ENCODE results near the gene MPP1.

Gene MPP1

DNA sequence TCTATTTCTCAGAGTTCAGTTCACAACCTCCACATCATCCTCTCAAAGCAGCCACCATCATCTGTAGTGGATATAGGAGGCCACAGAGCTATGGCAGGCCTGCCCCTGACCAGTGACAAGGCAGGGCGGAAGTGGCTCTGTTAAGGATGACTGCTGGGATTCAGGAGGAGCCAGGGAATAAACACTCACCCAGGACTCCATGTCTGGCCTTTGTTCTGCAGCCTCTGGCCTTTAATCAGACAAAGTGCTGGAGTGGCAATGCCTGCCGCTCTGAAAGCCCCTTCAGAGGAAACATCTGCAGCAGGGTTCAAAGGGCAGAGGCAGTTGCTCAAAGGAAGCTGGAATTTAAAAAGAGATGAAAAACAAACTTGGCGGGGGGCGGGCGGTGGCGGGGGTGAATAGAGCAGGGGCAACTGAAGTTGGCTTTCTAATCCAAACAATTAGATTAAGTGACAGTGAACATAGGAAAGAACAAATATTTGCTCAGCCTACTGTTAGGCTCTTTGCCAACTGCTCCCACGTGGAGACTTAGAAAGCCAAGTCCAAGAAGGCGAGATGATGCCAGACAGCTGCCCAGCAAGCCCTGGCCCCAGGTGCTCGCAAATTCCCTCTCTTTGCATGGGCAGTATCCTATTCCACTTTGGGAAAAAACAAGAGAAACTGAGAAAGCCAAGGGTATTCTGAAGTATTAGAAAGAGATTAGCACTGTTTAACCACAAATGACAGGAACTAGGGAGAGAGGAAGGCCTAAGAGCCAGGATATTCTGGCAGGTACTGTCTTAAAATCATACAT is 5.5 kb downstream of the MPP1 start:
- no peak overlapping the region for H3K27ac ChIP-seq (ENCODE audit: insufficient read depth, low read length, poor library complexity, severe bottlenecking)

DNA sequence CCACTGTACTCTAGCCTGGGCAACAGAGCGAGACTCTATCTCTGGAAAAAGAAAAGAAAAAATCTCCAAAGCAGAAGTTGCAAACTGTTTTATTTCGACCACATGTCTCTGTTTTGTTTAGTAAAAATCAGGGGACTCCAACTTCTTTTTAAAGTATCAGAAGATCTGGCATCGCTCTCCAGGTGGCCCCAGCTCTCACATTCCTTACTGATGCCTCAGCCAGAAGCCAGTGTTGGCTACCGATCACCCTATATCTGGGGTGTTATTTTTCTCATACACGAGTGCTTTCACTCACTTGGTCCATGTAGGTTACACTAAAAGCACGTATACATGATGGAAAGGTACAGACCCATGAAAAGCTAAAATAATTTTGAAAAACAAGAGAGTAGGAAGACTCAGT is 8.3 kb downstream of the MPP1 start:
- Histone ChIP-seq H3K27me3 (replicated peaks; ENCODE audit: control insufficient read depth, insufficient read depth, low read length, poor library complexity, severe bottlenecking) (no peaks in the 10 kb centered on the region), H3K4me1 (ENCODE audit: control insufficient read depth, insufficient read depth, low read length, poor library complexity, severe bottlenecking) (peaks cover 4% of the 10 kb centered on the region), H3K36me3 (ENCODE audit: control insufficient read depth, insufficient read depth, low read length) (no peaks in the 10 kb centered on the region), H3K27ac (ENCODE audit: insufficient read depth, low read length, poor library complexity, severe bottlenecking) (no peak overlapping the region), H3K4me3 (ENCODE audit: insufficient read depth, low read depth, low read length, poor library complexity, severe bottlenecking) (no peak overlapping the region), H3K9me3 (ENCODE audit: control insufficient read depth, low read length) (no peaks in the 10 kb centered on the region)
- no peak for DNase-seq

More for the DNA sequence above, 5.5 kb downstream of the MPP1 start:
- no peak for DNase-seq
- Histone ChIP-seq H3K36me3 (ENCODE audit: control insufficient read depth, insufficient read depth, low read length) (no peaks in the 10 kb centered on the region), H3K4me1 (ENCODE audit: control insufficient read depth, insufficient read depth, low read length, poor library complexity, severe bottlenecking) (peaks cover 4% of the 10 kb centered on the region), H3K27me3 (replicated peaks; ENCODE audit: control insufficient read depth, insufficient read depth, low read length, poor library complexity, severe bottlenecking) (no peaks in the 10 kb centered on the region), H3K9me3 (ENCODE audit: control insufficient read depth, low read length) (no peaks in the 10 kb centered on the region), H3K4me3 (ENCODE audit: insufficient read depth, low read depth, low read length, poor library complexity, severe bottlenecking) (no peak overlapping the region)

DNA sequence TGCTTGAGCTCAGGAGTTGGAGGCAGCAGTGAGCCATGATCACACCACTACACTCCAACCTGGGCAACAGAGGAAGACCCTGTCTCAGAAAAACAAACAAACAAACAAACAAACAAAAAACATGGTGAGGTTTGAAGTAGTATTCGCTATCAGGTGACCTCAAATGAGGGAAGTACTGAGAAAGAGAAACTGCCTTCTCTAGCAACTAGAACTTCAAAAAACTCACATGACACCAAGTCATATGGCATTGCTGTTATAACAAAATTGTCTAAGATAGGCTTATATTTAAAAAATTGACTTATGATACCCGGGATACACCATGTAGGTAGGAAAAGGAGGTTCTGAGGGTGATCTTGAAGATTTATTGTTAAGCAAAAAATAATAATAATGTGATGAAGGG is 10.3 kb downstream of the MPP1 start:
- H3K27me3 ChIP-seq (replicated peaks; ENCODE audit: control insufficient read depth, insufficient read depth, low read length, poor library complexity, severe bottlenecking) = no peaks in the 10 kb centered on the region
- no peak overlapping the region for H3K27ac ChIP-seq (ENCODE audit: insufficient read depth, low read length, poor library complexity, severe bottlenecking)
- H3K4me3 ChIP-seq (ENCODE audit: insufficient read depth, low read depth, low read length, poor library complexity, severe bottlenecking) = no peak overlapping the region
- H3K4me1 ChIP-seq (ENCODE audit: control insufficient read depth, insufficient read depth, low read length, poor library complexity, severe bottlenecking) = peaks cover 2% of the 10 kb centered on the region
- no peak for DNase-seq
- H3K9me3 ChIP-seq (ENCODE audit: control insufficient read depth, low read length) = no peaks in the 10 kb centered on the region
- no peaks in the 10 kb centered on the region for H3K36me3 ChIP-seq (ENCODE audit: control insufficient read depth, insufficient read depth, low read length)

DNA sequence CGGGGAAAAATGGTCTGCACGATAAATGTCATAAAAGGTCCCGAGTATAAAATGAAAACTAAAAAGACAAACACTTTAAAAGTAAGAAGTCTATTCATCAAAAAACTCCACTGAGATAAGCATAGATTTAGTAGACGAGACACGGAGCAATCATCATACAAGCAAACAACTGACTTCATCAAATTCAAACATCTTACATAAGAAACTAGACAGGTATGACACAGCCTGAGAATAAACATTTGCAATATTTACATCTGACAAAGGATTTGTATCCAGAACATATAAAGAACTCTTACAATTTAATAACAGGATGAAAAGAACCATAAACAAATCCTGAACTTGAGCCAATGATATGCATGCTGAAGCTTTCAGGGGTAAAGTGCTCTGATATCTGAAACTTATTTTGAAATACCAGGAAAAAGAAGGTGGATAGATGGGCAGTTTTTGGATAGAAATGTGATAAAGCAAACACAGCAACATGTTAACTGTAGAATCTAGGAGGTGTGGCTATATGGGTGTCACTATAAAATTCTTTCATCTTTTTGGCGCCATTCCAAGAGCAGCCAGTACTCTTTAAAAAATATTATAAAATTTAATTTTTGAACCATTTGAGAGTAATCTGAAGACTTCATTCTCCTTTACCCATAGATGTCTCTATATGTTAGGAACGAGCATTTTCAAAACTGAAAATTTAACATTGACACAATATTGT is 12.0 kb downstream of the MPP1 start:
- no peaks in the 10 kb centered on the region for H3K36me3 ChIP-seq (ENCODE audit: control insufficient read depth, insufficient read depth, low read length)
- H3K4me1 ChIP-seq (ENCODE audit: control insufficient read depth, insufficient read depth, low read length, poor library complexity, severe bottlenecking) = no peaks in the 10 kb centered on the region
- H3K4me3 ChIP-seq (ENCODE audit: insufficient read depth, low read depth, low read length, poor library complexity, severe bottlenecking) = no peak overlapping the region
- no peak overlapping the region for H3K27ac ChIP-seq (ENCODE audit: insufficient read depth, low read length, poor library complexity, severe bottlenecking)
- no peaks in the 10 kb centered on the region for H3K27me3 ChIP-seq (replicated peaks; ENCODE audit: control insufficient read depth, insufficient read depth, low read length, poor library complexity, severe bottlenecking)
- H3K9me3 ChIP-seq (ENCODE audit: control insufficient read depth, low read length) = no peaks in the 10 kb centered on the region
- DNase-seq = no peak

DNA sequence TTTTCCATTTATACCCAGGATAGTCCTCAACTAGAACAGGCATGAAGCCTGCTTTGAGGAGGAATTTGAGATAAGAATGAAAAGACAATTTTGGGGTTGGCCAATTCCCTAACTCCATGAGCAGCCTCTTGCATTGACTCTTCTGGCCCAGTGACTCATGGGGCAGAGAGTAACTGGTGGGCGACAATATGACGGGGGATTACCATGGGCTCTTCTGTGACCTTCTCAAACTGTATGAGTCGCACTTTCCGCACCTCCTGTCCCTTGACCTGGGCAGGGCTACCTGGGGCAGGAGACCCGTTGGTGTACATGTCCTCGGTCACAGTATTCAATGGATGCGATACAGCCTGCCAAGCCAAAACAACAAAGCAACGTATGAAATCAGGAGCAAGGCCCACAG is 13.3 kb downstream of the MPP1 start:
- H3K4me1 ChIP-seq (ENCODE audit: control insufficient read depth, insufficient read depth, low read length, poor library complexity, severe bottlenecking) = no peaks in the 10 kb centered on the region
- no peaks in the 10 kb centered on the region for H3K27me3 ChIP-seq (replicated peaks; ENCODE audit: control insufficient read depth, insufficient read depth, low read length, poor library complexity, severe bottlenecking)
- no peak overlapping the region for H3K4me3 ChIP-seq (ENCODE audit: insufficient read depth, low read depth, low read length, poor library complexity, severe bottlenecking)
- no peaks in the 10 kb centered on the region for H3K9me3 ChIP-seq (ENCODE audit: control insufficient read depth, low read length)
- H3K27ac ChIP-seq (ENCODE audit: insufficient read depth, low read length, poor library complexity, severe bottlenecking) = no peak overlapping the region
- no peak for DNase-seq
- no peaks in the 10 kb centered on the region for H3K36me3 ChIP-seq (ENCODE audit: control insufficient read depth, insufficient read depth, low read length)

DNA sequence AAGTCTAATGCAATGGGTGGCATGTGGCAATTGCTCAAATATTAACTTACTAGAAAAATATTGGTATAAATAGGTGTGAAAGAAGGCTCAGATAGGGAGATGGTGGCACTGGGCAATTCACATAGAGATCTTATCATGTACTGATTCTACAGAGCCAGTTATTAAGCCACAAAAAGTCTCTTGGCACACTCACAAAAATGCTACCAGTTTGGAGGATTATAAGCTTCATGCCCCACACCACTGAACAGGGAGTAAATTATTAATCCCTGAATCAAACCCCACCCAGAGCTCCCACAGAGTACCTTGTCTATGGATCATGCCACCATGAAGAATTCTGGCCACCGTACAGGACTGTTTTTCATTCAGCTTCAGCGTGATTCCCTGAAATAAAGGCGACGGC is 13.8 kb downstream of the MPP1 start:
- H3K4me3 ChIP-seq (ENCODE audit: insufficient read depth, low read depth, low read length, poor library complexity, severe bottlenecking) = no peak overlapping the region
- H3K27me3 ChIP-seq (replicated peaks; ENCODE audit: control insufficient read depth, insufficient read depth, low read length, poor library complexity, severe bottlenecking) = no peaks in the 10 kb centered on the region
- H3K4me1 ChIP-seq (ENCODE audit: control insufficient read depth, insufficient read depth, low read length, poor library complexity, severe bottlenecking) = no peaks in the 10 kb centered on the region
- H3K36me3 ChIP-seq (ENCODE audit: control insufficient read depth, insufficient read depth, low read length) = no peaks in the 10 kb centered on the region
- no peak overlapping the region for H3K27ac ChIP-seq (ENCODE audit: insufficient read depth, low read length, poor library complexity, severe bottlenecking)
- no peak for DNase-seq
- H3K9me3 ChIP-seq (ENCODE audit: control insufficient read depth, low read length) = no peaks in the 10 kb centered on the region

DNA sequence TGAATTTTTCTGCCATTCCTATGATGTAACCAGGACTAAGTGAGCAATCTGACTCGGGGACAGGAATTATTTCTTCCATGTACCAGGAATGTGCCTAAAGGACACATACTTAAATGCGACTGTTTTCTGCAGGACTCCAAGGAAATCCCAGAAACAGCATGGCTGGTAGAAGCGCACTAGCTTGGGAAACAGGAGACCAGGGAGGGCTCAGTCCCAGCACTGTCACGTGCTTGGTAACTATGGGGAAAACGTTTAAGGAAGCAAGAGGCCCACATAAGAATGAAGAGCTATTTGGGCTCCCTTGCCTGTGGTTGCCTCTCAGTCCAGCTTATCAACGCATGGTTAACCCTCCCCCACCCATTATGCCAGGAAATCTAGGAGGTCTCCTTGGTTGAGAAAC is 19.6 kb downstream of the MPP1 start:
- H3K27ac ChIP-seq (ENCODE audit: insufficient read depth, low read length, poor library complexity, severe bottlenecking) = no peak overlapping the region
- no peaks in the 10 kb centered on the region for H3K9me3 ChIP-seq (ENCODE audit: control insufficient read depth, low read length)
- H3K27me3 ChIP-seq (replicated peaks; ENCODE audit: control insufficient read depth, insufficient read depth, low read length, poor library complexity, severe bottlenecking) = no peaks in the 10 kb centered on the region
- H3K4me3 ChIP-seq (ENCODE audit: insufficient read depth, low read depth, low read length, poor library complexity, severe bottlenecking) = no peak overlapping the region
- H3K36me3 ChIP-seq (ENCODE audit: control insufficient read depth, insufficient read depth, low read length) = no peaks in the 10 kb centered on the region
- DNase-seq = no peak
- H3K4me1 ChIP-seq (ENCODE audit: control insufficient read depth, insufficient read depth, low read length, poor library complexity, severe bottlenecking) = no peaks in the 10 kb centered on the region

DNA sequence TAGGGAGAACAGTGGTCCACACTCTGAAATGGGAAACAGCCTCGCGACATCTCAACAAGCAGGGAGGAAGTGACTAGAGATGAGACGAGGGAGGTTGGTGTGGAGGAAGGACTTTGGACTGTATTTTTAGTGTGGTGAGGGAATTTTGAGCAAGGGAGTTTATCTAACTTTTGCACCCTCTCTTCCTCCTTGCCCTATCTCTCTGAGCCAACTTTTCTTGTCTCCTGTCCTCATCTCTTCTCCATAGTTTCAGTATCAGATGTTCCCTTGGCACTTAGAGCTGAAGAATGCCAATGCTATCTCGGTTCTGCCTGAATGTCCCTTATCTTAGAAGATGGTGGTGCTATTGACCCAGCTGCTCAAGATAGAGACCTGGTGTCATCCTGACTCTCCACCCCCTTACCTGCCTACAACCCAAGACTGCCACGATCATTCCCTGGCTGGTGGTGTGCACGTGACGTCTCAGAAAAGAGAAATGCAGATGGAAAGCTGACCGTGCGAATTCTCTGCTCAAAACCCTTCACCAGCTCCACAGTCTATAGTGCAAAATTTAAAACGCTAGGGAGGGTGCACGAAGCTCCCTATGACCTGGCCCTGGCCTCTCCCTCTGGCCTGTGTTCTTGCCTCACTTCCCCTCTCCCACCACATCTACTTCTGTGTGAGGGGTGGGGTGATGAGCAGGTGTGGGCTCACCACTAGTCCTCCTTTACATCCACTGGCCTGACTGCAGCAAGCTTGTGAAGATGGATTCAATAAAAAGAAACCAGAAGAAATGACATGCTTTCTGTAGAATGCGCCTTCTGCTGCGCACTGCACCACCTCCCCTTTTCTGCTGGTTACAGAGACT is 20.9 kb downstream of the MPP1 start:
- Histone ChIP-seq H3K27ac (ENCODE audit: insufficient read depth, low read length, poor library complexity, severe bottlenecking) (no peak overlapping the region), H3K27me3 (replicated peaks; ENCODE audit: control insufficient read depth, insufficient read depth, low read length, poor library complexity, severe bottlenecking) (no peaks in the 10 kb centered on the region), H3K36me3 (ENCODE audit: control insufficient read depth, insufficient read depth, low read length) (no peaks in the 10 kb centered on the region), H3K4me1 (ENCODE audit: control insufficient read depth, insufficient read depth, low read length, poor library complexity, severe bottlenecking) (no peaks in the 10 kb centered on the region), H3K9me3 (ENCODE audit: control insufficient read depth, low read length) (no peaks in the 10 kb centered on the region), H3K4me3 (ENCODE audit: insufficient read depth, low read depth, low read length, poor library complexity, severe bottlenecking) (peak overlapping the region; percentile 25)
- no peak for DNase-seq

DNA sequence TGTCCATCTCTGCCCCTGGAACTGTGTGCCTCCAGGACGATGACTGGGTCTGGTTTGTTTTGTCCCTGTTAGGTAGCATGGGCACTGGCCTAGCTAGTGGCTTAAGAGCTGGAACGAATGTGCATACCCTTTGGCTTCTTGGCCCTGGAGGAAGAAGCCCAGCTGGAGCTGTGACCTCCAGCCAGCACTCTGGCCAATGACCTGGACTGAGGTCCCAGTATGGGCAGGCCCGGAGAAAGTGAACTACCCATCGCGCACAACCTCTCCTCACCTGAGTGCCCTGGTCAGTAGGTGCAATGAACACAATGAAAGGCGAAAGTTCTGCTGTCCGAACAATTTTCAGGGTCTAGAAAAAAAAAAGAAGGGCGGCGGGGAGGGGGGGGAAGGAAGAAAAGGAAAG is 24.3 kb downstream of the MPP1 start:
- no peak for DNase-seq
- no peaks in the 10 kb centered on the region for H3K9me3 ChIP-seq (ENCODE audit: control insufficient read depth, low read length)
- H3K4me1 ChIP-seq (ENCODE audit: control insufficient read depth, insufficient read depth, low read length, poor library complexity, severe bottlenecking) = no peaks in the 10 kb centered on the region
- no peaks in the 10 kb centered on the region for H3K27me3 ChIP-seq (replicated peaks; ENCODE audit: control insufficient read depth, insufficient read depth, low read length, poor library complexity, severe bottlenecking)
- H3K27ac ChIP-seq (ENCODE audit: insufficient read depth, low read length, poor library complexity, severe bottlenecking) = no peak overlapping the region
- H3K36me3 ChIP-seq (ENCODE audit: control insufficient read depth, insufficient read depth, low read length) = peaks cover 9% of the 10 kb centered on the region
- H3K4me3 ChIP-seq (ENCODE audit: insufficient read depth, low read depth, low read length, poor library complexity, severe bottlenecking) = no peak overlapping the region

DNA sequence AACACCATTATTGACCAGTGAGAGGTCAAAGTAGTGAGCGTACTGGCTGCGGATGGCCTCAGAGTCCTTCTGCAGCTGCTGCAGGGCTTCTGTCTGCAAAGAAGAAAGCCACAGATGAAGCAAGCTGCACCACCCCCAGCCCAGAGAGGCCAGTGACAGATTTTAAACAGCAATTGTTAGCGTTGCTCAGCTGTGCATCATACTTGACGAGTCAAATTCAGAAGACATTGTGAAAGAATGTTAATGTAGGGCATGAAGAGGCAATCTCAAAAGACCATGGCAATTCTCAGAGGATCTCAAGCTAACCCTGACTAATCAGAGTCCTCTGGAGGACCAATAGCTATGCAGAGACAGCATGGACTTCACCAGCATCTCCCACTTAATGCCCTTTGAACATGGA is 26.0 kb downstream of the MPP1 start:
- Histone ChIP-seq H3K4me1 (ENCODE audit: control insufficient read depth, insufficient read depth, low read length, poor library complexity, severe bottlenecking) (no peaks in the 10 kb centered on the region), H3K36me3 (ENCODE audit: control insufficient read depth, insufficient read depth, low read length) (peaks cover 24% of the 10 kb centered on the region), H3K27ac (ENCODE audit: insufficient read depth, low read length, poor library complexity, severe bottlenecking) (no peak overlapping the region)

More for the DNA sequence above, 26.0 kb downstream of the MPP1 start:
- Histone ChIP-seq H3K27me3 (replicated peaks; ENCODE audit: control insufficient read depth, insufficient read depth, low read length, poor library complexity, severe bottlenecking) (no peaks in the 10 kb centered on the region), H3K9me3 (ENCODE audit: control insufficient read depth, low read length) (no peaks in the 10 kb centered on the region), H3K4me3 (ENCODE audit: insufficient read depth, low read depth, low read length, poor library complexity, severe bottlenecking) (no peak overlapping the region)
- DNase-seq = no peak
